Bronchial epithelial cell (primary cell): ENCODE measurements around the gene AGXT. TPM values are rescaled to one million over a fixed set of nuclear protein-coding genes. Genes with fewer than 3 reads are reported as not detected.

Experiments
- DNase-seq: peaks from one replicate; pipeline ENCODE4 v3.0.0-alpha.2; 2010; ENCODE audit warnings: low read depth
- FAIRE-seq: peaks from 2 replicates; lab custom pipeline; 2011; peaks lifted over from hg19 to GRCh38; lab: Jason Lieb, UNC
- H3K27me3 ChIP-seq: 2 replicates; pipeline ENCODE4 v1.5.1; 2011; ENCODE audit warnings: low read length; ENCODE audit not compliant: control insufficient read depth, insufficient read depth
- H3K36me3 ChIP-seq: 2 replicates; pipeline ENCODE4 v1.5.1; 2011; ENCODE audit warnings: low read length; ENCODE audit not compliant: control insufficient read depth, insufficient read depth
- H3K4me3 ChIP-seq: 2 replicates; pipeline ENCODE4 v1.5.1; 2011; ENCODE audit warnings: mild to moderate bottlenecking, low read depth, low read length, control low read depth
- total RNA-seq: library from RNA; depleted of rRNA; stranded (reverse); fragments of >200 nt; gene quantifications from 2 replicates; pipeline ENCODE4 v1.2.1, GENCODE V29; 2014
- TF ChIP-seq, protein P1 (sequence below): IDR thresholded peaks from 2 replicates; pipeline ENCODE4 v1.5.1; 2011; ENCODE audit warnings: mild to moderate bottlenecking, moderate library complexity, low read length, control low read depth, inconsistent platforms; ENCODE audit not compliant: insufficient read depth, severe bottlenecking

AGXT gene
- total RNA-seq, 1 donor from 2014 or later = not detected

DNA sequence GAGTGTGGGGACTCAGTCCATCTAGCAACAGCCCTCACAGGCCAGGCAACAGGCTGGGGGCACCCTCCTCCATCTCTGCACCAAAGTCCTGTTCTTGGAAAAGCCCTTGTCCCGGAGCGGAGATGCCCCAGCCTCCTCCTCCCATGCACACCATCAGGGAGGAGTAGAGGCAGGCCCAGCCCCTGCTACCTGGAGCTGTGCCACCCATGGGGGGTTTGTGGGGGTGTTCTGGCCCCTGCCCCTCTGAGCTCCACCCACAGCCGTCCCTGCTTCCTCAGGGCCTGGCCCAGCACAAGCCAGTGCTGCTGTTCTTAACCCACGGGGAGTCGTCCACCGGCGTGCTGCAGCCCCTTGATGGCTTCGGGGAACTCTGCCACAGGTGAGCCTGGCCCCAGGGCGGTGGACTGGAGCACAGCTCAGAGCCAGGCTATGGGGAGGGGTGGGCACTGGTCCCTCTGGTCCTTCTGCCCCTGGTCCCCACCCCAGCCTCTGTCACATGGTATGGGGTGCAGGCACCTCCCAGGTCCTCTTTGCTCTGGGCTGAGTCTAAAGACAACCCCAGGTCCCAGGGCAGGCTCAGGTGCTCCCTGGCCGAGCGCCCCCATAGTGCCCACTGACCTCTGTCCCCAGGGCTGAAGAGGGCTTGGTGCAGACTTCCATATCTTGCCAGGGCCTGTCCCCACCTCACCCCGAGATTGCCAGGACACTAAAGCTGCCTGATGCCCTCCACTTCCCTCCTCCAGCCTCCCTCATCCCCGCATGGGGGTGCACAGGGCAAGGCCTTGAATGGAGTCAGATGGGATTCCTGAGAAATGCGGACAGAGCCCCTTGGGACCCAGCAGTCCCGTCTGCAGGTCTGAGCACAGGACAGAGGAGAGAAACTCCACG is 2.7 kb downstream of the AGXT start:
- TF ChIP-seq, protein P1, sequence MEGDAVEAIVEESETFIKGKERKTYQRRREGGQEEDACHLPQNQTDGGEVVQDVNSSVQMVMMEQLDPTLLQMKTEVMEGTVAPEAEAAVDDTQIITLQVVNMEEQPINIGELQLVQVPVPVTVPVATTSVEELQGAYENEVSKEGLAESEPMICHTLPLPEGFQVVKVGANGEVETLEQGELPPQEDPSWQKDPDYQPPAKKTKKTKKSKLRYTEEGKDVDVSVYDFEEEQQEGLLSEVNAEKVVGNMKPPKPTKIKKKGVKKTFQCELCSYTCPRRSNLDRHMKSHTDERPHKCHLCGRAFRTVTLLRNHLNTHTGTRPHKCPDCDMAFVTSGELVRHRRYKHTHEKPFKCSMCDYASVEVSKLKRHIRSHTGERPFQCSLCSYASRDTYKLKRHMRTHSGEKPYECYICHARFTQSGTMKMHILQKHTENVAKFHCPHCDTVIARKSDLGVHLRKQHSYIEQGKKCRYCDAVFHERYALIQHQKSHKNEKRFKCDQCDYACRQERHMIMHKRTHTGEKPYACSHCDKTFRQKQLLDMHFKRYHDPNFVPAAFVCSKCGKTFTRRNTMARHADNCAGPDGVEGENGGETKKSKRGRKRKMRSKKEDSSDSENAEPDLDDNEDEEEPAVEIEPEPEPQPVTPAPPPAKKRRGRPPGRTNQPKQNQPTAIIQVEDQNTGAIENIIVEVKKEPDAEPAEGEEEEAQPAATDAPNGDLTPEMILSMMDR = no peak
- no peak overlapping the region for H3K4me3 ChIP-seq
- DNase-seq (no peak), FAIRE-seq (no peak)
- H3K27me3 ChIP-seq = no peaks in the 10 kb centered on the region
- H3K36me3 ChIP-seq = no peaks in the 10 kb centered on the region

DNA sequence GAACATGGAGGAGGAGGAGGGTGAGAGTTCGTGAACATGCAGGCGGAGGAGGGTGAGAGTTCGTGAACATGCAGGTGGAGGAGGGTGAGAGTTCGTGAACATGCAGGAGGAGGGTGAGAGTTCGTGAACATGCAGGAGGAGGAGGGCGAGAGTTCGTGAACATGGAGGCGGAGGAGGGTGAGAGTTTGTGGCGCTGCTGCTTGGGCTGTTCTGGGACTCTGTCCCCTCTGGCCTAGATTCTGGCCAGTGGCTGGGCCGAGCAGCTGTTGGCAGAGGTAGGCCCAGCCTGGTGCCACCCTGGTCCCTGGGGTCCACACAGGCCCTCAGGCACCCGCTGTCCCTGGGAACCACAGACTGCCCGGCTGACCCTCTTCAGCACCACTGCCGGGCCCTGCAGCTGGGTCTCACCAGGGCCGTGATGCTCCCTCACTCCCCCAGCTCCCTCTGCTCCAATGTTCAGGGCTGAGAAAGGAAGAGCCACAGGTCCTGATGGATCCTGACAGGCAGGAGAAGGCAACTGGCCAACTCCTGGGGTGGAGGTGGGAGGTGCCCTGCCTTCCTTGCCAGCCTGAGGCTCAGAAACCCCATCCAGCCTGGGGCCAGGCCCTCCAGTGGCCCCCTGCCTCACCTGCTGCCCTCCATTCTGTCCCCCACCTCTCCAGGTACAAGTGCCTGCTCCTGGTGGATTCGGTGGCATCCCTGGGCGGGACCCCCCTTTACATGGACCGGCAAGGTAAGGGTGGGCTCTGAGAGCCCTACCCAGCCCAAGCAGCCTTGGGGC is 3.9 kb downstream of the AGXT start:
- TF ChIP-seq, protein P1 = no peak
- Histone ChIP-seq H3K36me3 (no peaks in the 10 kb centered on the region), H3K4me3 (no peak overlapping the region), H3K27me3 (no peaks in the 10 kb centered on the region)
- FAIRE-seq (peak; percentile 100), DNase-seq (no peak)

DNA sequence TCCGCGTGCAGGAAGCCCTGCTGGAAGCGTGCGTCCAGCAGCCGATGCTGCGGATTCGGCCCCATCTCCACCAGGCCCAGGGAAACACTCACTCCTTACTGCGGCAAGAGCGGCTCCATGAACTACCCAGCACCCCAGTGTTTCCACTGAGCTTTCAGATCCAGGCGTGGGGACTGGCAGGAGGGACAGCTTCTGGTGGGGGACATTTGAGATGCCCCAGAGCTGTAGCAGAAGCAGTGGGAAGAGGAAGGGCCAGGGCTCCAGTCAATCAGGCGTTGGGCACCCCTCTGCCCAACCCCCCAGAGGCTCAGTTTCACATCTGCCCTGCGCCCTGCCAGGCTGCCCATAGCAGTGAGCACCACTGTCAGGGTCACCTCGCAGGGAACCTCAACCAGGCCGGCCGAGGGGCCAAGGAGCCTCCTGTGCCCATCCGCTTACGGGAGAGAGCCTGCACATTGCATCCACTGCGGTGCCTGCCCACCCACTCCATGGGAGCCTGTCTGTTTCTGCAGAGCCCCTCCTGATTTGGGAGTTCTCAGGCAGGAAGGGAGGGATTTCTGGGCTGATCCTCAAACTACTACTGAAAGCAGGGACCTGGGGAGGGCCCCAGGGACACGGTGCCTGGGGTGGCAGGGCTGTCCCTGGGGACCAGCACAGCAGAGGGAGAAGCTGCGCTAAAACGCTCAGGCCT is 4.6 kb downstream of the AGXT start:
- H3K27me3 ChIP-seq = no peaks in the 10 kb centered on the region
- TF ChIP-seq, protein P1 = no peak
- FAIRE-seq (no peak), DNase-seq (no peak)
- H3K36me3 ChIP-seq = no peaks in the 10 kb centered on the region
- H3K4me3 ChIP-seq = no peak overlapping the region

DNA sequence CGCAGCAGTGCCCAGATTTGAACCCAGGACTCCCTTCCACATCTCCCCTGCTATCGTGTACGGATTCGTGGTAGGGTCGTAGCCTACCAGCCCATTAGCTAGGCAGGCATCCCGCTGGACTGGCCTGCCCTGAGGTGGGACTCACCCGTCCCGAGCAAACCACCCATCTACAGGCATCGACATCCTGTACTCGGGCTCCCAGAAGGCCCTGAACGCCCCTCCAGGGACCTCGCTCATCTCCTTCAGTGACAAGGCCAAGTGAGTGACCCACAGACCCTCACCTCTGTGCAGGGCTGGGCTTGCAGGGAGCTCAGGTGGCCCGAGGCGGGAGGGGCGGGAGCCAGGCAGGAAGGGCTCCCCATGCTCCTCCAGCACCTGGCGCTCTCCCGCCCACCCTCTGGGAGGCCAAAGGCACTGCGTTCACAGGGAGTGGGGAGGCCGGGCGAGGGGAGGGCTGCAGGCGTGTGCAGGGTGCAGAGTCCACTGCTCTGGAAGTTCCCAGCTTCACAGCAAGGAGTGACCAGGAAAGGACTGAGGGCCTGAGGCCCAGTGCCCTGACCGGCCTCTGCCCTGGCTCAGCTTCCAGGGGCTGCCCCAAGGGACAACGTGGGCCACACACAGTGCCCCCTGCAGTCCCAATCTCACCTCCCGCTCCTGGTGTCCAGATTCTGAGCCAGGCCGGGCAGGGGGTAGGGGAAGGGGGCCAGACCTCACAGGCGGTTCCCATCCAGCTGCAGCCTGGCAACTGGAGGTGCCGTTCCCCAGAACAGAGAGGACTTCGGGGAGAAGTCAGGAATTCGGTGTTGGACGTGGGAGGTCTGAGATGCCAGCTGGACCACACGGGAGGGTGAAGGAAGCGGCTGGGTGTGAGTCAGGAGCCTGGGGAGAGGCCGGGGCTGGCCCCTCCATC is 5.4 kb downstream of the AGXT start:
- Histone ChIP-seq H3K27me3 (no peaks in the 10 kb centered on the region), H3K36me3 (no peaks in the 10 kb centered on the region), H3K4me3 (no peak overlapping the region)
- no peak for FAIRE-seq
- TF ChIP-seq, protein P1 = no peak
- no peak for DNase-seq

DNA sequence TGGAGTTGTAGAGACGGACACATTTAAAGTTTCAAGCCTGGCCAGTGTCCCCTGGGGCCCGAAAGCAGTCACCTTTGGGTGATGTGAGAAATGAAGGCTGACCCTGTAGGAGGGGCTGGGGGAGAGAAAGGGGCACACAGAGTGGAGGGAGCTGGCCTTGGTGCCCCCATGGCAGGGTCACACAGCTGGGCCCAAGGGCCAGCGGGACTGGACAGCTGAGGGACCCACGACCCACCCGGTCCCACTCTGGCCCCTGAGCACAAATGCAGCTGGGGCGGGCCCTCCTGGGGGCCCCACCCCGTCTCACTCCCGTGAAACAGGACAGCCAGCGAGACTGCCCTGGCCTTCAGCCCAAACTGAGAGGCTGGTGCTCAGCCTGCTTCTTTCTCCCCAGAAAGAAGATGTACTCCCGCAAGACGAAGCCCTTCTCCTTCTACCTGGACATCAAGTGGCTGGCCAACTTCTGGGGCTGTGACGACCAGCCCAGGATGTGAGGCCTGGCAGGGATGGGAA is 6.1 kb downstream of the AGXT start:
- TF ChIP-seq, protein P1 = no peak
- no peak for DNase-seq
- FAIRE-seq = no peak
- no peaks in the 10 kb centered on the region for H3K27me3 ChIP-seq
- H3K4me3 ChIP-seq = no peak overlapping the region
- no peaks in the 10 kb centered on the region for H3K36me3 ChIP-seq
